GM12891 (cell line): ENCODE measurements around the gene PLXNC1.

Experiments used
- DNase-seq: peaks from one replicate; pipeline ENCODE4 v3.0.0; 2011; ENCODE audit warnings: low spot score; ENCODE audit not compliant: insufficient read length
- FAIRE-seq: peaks from 2 replicates; lab custom pipeline; 2011; peaks lifted over from hg19 to GRCh38; lab: Jason Lieb, UNC
- PAX5 ChIP-seq: IDR thresholded peaks from 2 replicates; pipeline ENCODE4 v1.6.1; 2011; ENCODE audit warnings: low read length, moderate library complexity, mild to moderate bottlenecking; ENCODE audit not compliant: insufficient read depth, severe bottlenecking
- POLR2A ChIP-seq: IDR thresholded peaks from 2 replicates; pipeline ENCODE4 v1.6.1; 2011; ENCODE audit warnings: low read depth, low read length, control low read depth
- POLR2AphosphoS5 ChIP-seq: IDR thresholded peaks from 2 replicates; pipeline ENCODE4 v1.6.1; 2011; ENCODE audit warnings: low read depth, low read length, control low read depth
- POU2F2 ChIP-seq: IDR thresholded peaks from 2 replicates; pipeline ENCODE4 v1.6.1; 2011; ENCODE audit warnings: low read depth, mild to moderate bottlenecking, control low read depth, low read length, moderate library complexity
- SPI1 ChIP-seq: IDR thresholded peaks from 2 replicates; pipeline ENCODE4 v1.6.1; 2011; ENCODE audit warnings: low read depth, low read length, control low read depth
- TAF1 ChIP-seq: IDR thresholded peaks from 2 replicates; pipeline ENCODE4 v1.6.1; 2011; ENCODE audit warnings: low read depth, low read length, control low read depth

The PLXNC1 gene

DNA sequence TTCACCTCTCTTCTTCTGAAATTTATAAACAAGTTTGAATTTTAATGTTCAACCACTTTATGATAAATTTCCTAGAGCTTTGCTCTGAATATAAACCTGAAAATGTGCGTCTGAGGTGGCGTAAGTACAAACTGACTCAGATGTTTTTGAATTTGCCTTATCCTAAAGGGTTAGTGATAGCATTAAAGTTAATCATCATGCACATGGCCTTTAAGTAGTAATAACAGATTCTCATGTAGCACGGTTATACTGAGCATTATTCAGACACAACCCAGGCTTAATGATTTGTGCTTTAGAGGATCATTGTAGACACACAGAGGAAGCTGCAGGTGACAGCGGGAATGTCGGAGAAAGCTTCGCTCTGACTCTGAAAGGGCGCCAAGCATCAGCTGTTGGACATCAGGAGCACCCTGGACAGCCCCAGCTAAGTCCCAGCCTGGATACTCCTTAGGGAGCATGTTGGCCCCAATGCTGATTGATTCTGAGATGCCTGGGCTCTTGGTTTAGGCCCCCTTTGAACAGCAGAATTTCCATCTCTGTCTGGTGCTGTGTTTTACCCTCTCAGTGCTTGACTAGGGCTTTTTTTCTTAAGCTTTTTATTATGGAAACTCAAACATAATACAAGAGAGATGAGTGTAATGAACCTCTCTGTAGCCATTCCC lies 91.1 kb downstream of the PLXNC1 start:
- TF ChIP-seq SPI1 (no peak), POU2F2 (no peak), POLR2AphosphoS5 (no peak), PAX5 (no peak), POLR2A (no peak), TAF1 (no peak)
- FAIRE-seq (peak; percentile 40), DNase-seq (no peak)

DNA sequence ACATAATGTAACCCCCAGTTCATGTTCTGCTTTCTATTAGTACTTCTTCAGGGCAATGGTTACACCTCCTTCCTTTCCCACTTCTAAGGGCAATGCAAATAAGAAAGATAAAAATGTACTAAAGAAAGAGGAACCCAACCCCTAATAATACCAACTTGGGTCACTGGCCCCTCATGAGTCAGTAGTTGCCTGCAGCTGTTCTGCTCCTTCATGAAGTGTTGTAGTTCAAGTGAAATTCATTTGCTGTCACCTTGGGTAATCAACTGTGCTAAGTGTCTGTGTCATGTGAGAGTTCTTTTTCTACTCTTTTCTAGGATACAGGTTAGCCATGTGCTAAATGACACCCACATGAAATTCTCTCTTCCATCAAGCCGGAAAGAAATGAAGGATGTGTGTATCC lies 91.8 kb downstream of the PLXNC1 start:
- TF ChIP-seq SPI1 (peak; percentile 91), POLR2AphosphoS5 (no peak), POU2F2 (peak; percentile 48; the same call in 1 of the 2 replicates)
- DNase-seq (no peak), FAIRE-seq (peak; percentile 94)

DNA sequence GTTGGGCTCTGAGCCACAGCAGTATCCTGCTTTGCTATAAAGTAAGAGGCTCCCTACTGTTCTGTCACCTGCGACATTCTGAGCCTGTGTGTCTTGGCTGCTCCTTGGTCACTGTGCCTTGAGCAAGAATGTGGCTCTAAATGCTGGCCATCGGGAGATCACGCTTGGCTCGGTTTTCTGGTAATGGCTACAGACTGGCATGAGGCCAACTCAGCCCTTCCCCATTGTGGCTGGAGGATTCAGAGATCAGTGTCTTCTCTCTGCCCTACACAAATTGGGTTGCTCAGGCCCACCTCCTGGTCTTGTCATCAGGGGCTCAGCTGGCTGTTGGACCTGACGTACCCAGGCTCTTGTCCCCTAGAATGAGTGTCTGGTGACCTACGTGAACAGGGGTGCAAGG lies 94.5 kb downstream of the PLXNC1 start:
- FAIRE-seq (peak; percentile 16), DNase-seq (no peak)
- TF ChIP-seq POLR2A (no peak), SPI1 (no peak)

DNA sequence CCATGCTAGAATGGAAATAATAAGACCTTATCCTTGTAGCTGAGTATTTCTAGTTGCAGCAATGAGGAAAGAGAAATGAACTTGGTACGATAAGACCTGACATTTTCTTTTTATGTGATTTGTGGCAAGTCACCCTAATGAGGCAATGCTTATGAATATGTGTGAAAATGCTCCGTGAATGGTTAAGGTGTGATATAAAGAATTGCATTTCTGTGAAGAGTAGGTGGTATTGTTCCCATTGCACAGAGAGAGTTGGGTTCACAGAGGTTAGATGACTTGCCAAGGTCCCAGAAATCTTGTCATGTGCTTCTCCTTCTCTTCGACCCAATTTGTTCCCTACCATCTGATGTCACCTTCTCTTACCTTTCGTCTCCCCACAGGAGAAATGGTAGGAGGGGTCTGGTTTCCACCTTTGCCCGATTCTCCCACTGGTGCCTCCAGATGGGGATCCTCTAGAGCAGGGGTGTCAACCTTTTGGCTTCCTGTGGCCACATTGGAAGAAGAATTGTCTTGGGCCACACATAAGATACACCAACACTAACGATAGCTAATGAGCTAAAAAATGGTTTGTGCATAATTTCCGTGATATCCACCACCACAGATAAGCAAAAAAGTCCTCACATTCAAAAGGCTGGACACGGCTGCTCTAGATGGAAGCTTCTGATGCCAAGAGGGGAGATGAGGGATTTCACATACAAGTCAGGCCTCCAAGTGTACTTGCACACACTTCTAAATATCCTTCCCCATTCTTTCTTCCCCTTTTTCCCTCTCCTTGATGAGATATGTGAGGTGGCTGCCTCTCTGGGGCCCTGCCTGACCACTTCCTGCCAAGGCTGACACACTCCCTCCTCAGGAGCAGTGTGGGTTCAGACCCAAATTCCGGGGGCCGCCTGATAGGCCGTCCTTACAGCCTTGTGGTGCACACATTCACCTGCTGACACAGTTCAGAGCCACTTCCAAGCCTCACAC lies 96.1 kb downstream of the PLXNC1 start:
- FAIRE-seq (peak; percentile 87), DNase-seq (no peak)

DNA sequence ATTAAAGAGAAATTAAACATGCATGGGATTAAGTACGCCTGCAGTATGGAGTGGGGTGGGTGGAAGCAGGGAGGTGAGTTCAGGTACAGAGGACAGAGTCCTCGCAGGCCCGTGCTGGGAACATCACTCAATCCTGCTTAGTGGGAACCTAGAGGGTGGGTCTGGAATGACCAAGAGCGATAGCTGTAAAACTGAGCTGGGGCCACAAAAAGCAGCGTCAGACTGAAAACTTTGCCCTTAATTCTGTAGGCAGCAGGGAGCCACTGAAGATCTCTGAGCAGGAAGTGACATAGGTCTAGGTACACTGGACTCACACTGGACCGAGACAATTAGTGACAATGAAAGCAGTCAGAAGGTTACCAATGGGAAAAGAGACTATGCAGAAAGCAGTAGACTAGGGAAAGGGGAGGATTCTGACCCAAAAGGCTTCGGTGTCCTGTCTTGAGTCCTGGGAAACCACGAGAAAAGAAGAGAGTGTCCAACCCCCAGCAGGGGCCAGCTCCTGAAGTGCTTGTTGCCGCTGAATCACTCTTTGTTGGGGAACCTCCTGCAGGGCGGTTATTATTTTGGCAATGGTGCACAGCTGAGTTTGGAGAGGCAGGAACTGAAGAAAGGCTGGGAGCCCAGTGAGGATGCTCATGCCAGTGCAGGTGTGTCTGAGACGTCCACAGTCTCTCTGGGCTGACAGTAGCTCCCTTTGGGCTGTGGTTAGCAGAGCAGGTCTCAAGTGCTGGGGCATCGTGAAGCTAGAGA lies 97.4 kb downstream of the PLXNC1 start:
- FAIRE-seq (peak; percentile 69), DNase-seq (no peak)
- TF ChIP-seq POU2F2, result no peak
- no peak for TF ChIP-seq POLR2A

More for the DNA sequence above, 96.1 kb downstream of the PLXNC1 start:
- no peak for TF ChIP-seq TAF1
- TF ChIP-seq POU2F2, result peak; percentile 49; the same call in 1 of the 2 replicates
- 0 out of 2 replicates have a peak, but pooled peaks have one; percentile 24 for TF ChIP-seq SPI1
- TF ChIP-seq POLR2AphosphoS5, result no peak

DNA sequence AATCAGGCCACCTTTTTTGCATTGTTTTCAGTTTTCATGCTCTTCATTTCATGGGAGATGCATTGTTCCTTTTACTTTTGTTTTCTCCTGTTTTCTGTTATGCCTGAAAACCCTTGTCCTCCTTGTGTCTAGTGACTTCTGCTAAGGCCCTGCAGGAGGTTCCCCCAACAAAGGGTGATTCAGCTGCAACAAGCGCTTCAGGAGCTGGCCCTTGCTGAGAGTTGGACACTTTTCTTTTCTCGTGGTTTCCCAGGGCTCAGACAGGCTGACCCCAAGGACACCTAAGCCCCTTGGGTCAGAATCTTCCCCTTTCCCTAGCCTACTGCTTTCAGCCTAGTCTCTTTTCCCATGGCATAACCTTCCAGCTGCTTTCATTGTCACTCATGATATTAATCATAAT lies 98.9 kb downstream of the PLXNC1 start:
- FAIRE-seq (no peak), DNase-seq (no peak)
- no peak for TF ChIP-seq POLR2AphosphoS5
- TF ChIP-seq PAX5, result no peak
- TF ChIP-seq POLR2A, result no peak
- TF ChIP-seq SPI1, result no peak
- no peak for TF ChIP-seq TAF1
- TF ChIP-seq POU2F2, result no peak

DNA sequence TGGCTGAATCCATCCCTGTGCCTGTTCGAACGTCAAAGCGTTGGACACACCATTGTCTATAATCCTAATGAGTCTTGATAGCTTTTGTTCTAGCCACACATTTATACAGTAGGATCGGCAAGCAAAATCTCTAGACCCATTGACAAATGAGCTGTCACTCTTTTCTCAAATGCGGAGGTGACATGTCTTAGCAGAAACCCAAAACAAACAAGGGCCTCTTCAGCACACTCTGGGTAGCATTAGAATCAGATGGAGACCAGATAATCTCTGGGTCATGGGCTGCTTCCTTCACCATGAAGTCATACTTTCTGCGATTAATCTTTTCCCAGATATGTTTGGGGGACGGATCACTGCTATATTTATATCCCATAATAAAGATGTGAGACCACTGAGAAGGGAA lies 100.2 kb downstream of the PLXNC1 start:
- TF ChIP-seq TAF1 (no peak), POLR2AphosphoS5 (no peak), PAX5 (no peak), SPI1 (no peak), POLR2A (no peak), POU2F2 (no peak)
- no peak for DNase-seq
- no peak for FAIRE-seq

DNA sequence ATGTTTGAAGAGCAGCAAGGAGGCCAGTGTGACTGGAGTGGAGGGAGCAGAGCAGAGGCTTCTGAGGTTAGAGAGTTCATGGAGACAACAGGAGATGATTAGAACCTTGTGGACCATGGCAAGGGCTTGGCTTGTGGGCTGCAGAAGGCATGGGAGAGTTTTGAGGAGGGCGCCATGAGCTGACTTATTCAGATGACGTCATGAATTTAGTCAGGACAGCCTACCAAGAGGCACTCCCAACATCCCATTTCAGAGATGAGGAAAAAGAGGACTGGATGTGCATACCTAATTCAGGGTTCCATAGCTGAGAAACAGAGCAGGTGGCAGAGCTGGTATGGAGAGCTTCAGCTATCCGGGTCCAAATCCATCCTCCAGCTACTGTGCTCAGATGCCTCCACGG lies 101.8 kb downstream of the PLXNC1 start:
- DNase-seq (no peak), FAIRE-seq (no peak)
- TF ChIP-seq PAX5 (no peak), POLR2AphosphoS5 (no peak), TAF1 (no peak), POLR2A (no peak), SPI1 (no peak), POU2F2 (no peak)

DNA sequence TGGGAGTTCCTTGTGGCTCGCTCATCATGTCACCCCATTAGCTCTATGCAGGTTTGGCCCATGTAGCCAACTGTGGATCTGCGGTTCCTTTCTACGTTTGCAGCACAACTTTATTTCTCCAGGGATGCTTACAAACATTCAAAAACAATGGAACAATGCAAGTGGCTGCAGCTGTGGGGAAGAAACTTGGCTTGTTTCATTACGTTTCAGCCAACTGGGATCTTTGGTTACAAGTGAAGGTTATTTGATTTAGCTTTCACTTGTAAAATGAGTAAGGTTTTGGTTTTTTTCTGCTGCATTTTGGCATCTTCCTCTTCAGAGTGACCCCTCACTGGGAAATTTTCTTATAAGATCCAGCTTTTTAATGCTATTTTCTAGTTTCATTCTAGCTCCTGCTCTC lies 105.9 kb downstream of the PLXNC1 start:
- no peak for TF ChIP-seq SPI1
- no peak for TF ChIP-seq PAX5
- TF ChIP-seq POLR2A, result no peak
- no peak for TF ChIP-seq TAF1
- no peak for TF ChIP-seq POU2F2
- no peak for TF ChIP-seq POLR2AphosphoS5
- FAIRE-seq (peak; percentile 31), DNase-seq (no peak)

DNA sequence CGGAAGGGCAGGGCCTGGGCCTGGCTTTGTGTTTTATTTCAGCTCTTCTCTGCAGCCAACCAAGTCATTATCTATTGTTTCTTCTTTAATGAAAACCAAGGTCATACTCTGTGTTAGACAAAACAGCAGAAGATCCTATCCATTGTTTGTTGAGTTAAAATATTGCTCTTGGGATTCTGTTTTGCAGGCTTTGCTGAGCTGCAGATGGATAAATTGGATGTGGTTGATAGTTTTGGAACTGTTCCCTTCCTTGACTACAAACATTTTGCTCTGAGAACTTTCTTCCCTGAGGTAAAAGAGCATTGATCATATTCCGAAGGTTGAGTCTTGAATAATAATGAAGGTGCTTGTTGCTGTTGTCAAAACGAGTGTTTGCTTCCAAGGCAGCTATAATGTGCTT lies 106.6 kb downstream of the PLXNC1 start:
- FAIRE-seq, result peak; percentile 43
- TF ChIP-seq POLR2A, result no peak
- TF ChIP-seq SPI1, result no peak
- TF ChIP-seq TAF1, result no peak
- no peak for TF ChIP-seq PAX5
- no peak for TF ChIP-seq POLR2AphosphoS5
- no peak for DNase-seq
